Activated CD4-positive, alpha-beta T cell treated with anti-CD3 and anti-CD28 coated beads for 48 hours (primary cell): ENCODE results near the gene OTULINL.
A peak's percentile ranks its signal among the peaks of the same experiment; 100 is the strongest.

Experiments
- DNase-seq: peaks from one replicate; pipeline ENCODE4 v3.0.0-alpha.2; 2020

The OTULINL gene

DNA sequence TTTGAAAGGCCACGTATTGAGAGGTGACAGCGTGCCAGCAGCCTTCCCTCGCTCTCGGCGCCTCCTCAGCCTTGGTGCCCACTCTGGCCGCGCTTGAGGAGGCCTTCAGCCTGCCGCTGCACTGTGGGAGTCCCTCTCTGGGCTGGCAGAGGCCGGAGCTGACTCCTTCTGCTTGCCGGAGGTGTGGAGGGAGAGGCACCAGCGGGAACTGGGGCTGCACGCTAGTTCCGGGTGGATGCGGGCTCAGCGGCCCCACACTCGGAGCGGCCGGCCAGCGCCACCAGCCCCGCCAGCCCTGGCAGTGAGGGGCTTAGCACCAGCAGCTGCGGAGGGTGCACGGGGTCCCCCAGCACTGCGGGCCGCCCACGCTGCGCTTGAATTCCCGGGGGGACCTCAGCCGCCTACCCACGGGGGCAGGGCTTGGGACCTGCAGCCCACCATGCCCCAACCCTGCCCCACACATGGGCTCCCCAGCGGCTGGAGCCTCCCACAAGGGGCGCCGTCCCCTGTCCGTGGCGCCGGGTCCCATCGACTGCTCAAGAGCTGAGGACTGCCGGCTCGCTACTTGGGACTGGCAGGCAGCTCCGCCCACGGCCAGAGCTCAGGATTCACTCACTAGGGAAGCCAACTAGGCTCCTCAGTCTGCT, 4.4 kb upstream of the OTULINL start:
- no peak for DNase-seq

DNA sequence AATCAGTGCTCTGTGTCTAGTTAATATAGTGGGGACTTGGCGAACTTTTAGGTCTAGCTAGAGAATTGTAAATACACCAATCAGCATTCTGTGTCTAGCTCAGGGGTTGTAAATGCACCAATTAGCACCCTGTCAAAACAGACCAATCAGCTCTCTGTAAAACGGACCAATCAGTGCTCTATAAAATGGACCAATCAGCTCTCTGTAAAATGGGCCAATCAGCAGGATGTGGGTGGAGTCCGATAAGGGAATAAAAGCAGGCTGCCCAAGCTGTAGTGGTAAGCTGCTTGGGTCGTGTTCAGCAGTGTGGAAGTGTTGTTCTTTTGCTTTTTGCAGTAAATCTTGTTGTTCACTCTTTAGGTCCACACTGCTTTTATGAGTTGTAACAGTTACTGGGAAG, 3.6 kb upstream of the OTULINL start:
- no peak for DNase-seq

DNA sequence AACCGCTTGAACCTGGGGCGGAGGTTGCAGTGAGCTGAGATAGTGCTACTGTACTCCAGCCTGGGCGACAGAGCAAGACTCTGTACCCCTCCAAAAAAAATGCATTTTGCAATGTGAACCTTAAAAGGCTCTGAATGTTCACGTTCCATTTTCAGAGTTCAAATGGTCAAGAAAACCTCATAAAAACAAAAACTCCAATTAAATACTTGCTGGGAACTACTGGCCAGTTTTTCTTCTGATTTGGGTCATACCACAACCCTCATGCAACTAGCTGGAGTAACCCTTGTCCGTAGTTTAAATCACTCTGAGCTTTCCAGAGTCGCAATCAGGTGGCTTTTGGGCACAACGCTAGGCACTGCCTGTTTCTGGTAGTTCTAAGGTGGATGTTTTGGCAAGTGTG, 2.3 kb upstream of the OTULINL start:
- DNase-seq, result no peak

DNA sequence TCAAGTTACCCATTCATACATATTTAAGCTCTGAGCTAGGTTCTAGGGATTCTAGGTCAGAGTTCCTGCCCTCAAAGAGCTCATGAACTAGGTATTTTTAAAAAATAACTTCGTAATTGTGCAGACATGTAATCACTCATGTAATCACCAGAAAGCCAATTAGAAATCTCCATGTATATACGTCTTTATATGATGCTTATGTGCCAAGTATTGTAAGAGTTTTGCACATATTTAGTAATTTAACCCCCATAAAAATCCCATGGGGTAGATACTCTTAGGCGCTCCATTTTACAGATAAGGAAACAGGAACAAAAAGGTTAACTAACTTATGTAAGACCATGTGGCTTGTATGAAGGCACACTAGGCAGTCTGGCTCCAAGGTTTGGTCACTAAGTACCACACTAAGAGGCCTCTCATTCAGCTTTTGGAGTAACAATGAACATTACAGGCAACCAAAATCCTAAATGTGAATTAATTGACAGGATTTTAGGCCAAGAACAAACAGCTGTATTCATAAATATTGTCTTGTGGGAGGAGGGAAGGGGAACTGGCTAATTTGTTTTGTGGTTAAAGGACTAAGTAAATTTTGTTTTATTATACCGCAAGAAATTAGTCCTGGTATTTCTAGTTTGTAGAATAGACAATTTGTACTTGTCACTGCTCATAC, 1.7 kb upstream of the OTULINL start:
- DNase-seq, result no peak

DNA sequence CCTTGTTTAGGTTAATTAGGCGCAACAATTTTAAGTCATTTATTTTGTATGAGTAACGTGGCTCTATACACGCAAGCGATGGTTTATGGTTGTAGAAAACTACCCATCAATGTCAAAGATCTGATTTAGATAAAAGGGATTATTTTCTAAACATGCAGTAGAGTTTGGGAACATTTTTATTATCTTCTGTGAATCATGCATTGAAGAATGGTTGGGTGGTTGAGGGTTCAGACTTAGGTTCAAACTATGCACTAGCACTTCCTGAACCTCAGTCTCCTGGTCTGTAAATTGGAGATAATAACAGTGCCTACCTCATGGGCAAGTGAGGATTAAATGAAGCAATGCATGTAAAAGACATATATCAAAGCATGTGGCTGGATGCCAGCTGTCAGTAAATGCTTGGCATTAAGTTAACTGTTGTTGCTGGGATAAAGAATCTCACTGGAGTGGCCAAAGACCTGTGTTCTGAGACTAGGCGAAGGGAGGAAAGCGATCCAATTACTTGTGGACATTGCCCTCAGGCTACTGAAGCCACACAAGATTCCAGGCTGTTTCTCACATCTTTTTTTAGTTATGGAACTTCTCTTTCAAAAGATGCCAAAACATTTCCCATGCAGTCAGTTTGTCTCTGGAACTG, 1.1 kb upstream of the OTULINL start:
- no peak for DNase-seq

DNA sequence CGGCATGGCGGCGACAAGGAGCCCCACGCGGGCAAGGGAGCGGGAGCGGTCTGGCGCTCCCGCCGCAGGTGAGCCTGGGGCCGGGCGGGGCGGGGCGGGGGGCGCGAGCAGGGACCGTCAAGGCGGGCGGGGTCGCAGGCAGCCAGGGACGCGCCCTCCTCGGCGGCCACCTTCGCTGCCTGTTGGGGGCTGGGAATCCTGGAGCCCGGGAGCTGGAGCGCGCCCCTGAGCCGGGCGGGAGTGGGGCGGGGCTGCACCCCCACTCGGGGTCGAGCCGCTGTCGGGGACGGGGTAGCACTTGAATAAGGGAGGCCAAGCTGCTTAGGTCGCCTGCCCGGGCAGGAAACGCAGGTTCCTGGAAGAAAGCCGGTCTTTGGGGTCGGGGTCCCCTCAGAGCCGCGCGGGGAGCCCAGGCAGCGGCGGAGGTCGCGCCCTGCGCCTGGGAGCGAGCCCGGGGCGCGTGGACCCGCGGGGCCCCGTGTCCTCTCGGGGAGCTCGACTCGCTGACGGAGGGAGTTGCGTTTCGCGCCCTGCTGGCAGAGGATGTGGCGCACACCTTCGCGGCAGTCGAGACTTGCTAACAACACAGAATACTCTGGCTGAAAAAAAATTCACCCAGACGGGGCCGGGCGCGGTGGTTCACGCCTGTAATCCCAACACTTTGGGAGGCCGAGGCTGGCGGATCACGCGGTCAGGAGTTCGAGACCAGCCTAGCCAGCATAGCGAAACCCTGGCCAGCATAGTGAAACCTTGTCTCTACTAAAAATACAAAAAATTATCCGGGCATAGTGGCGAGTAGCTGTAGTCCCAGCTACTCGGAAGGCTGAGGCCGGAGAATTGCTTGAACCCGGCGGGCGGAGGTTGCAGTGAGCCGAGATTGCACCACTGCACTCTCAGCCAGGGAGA, 552 bp downstream of the OTULINL start:
- DNase-seq, result peak; percentile 88

DNA sequence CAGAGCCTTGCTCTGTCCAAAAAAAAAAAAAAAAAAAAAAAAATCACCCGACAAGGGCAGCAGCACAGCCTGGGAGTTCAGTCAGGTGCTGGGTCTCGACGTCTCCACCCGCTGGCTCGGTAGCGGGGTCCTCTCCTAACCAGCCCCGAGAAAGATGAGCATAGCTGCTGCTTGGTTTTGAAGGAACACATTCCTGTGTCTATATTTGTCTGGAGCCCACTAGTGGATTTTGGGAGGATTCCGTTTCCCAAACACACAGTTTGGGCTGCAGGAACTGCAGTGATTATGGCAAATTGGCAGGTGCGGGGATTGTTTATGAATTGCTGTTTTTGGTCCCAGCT, 1.2 kb downstream of the OTULINL start:
- DNase-seq, result no peak

DNA sequence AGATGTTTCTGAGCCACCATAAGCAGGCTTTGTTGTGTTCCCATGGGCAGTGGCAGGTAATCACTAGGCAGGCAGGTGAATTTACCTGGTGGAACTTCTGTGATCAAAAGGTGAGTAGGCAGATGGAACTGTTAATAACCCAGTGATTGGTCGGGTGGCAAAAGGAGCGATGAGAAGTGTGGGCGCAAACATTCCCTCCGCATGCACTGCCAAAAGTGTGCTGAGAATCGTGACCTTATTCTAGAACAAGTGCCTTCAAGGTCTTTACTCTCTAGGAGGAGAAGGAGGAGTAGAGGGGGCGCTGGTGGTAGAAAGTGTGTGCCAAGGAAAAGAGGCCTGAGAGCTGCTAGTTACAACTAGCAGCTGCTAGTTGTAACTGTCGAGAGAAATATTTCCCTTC, 3.3 kb downstream of the OTULINL start:
- no peak for DNase-seq

DNA sequence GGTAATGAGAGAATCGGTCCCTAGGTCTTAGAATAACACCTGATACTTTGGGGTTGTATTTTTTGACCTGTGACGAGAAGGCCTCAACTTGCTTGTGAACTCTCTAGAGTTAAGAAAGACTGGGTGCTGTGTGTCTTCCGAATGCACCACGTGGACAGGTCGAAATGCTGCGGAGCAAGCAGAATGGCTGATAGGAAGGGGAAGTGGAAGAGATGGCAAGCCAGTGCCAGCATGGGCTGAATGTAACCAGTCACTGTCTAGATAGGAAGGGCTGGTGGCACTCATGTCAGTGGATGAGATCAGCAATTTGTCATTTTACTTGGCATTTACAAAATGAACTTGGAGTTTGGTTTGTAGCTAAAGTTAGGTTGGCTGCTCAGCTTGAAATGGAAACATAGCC, 5.6 kb downstream of the OTULINL start:
- DNase-seq, result no peak

DNA sequence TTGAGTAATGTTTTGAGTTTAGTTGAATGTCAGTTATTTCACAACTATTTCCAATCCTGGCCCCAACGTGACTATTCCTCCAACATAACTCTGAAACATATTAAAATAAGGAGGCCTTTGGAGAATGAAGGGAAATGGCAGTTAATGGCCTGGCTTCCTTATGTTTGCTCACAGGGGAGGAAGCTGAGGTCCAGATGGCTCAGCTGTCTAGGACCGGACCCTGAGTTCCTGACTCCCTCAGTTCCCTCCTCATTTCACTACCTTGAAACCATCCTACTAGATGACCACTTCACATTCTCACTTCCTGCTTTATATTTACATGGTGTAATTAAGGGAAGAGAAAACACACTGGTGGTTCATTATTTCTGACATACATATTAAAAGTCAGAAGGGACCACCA, 6.6 kb downstream of the OTULINL start:
- DNase-seq, result no peak

DNA sequence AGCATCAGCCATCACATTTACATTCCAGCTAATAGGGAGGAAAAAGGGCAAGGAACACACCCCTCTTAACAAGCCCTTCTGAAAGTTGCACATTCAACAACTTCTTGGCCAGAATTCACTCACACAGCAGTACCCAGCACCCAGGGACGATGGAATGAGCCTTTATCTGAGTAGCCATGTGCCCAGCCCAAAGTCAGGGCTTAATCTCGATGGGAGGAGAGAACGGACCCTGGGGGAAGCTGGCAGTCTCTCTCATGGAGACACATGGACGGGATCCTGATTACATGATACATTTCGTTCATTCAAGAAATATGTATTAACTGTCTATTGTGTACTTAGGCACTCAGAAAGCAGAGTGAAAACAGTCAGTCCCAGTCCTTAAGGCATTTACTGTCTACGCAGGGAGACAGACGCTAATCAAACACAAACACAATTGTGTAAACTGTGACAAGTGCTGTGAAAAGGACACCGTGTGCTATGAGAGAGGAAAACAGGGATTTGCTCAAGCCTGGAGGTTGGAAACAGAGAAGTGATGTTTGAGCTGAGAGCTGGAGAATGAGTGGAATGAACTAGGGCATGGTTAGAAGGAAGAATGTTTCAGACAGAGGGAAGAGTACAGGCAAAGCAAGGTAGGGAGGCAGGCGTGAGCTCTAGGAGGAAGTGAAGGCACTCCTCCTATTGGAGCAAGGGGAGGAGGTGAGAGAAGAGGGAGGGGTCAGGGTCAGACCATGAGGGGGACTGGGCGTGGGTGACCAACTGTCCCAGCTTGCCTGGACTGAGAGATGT, 7.4 kb downstream of the OTULINL start:
- DNase-seq, result no peak

DNA sequence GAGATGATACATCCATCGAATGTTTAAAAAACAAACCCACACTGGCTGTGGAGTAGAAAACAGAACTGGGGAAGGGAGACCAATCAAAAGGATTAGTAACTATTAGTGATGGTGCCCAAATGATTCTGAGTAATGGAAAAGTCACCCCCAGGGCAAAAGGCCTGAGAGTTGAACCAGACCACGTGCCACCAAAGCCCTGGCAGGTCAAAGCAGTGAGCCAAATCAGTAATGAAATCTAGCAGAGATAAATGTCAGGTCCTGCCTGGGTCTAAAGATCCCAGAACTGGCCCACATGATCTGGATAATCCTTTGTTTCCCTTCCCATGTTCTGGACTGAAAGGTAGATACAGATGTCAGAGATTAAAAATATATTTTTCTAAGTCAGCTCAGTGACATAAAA, 9.4 kb downstream of the OTULINL start:
- no peak for DNase-seq

DNA sequence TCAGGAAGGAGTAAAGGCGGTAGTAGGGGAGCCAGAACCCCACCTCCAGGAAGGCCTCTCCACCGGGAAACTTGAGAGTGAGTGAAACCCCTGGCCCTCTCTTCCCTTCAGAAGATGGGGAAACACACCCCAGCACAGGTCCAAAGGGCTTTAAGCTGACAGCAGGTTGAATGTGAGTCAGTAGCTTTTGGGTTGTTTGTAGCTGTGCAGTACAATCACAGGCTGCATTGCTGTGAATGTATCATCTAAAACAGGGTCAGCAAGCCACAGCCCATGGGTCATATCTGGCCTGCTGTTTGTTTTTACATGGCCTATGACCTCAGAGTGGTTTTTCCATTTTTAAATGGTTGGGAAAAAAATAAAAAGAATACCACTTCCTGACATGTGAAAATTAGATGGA, 10.0 kb downstream of the OTULINL start:
- no peak for DNase-seq

DNA sequence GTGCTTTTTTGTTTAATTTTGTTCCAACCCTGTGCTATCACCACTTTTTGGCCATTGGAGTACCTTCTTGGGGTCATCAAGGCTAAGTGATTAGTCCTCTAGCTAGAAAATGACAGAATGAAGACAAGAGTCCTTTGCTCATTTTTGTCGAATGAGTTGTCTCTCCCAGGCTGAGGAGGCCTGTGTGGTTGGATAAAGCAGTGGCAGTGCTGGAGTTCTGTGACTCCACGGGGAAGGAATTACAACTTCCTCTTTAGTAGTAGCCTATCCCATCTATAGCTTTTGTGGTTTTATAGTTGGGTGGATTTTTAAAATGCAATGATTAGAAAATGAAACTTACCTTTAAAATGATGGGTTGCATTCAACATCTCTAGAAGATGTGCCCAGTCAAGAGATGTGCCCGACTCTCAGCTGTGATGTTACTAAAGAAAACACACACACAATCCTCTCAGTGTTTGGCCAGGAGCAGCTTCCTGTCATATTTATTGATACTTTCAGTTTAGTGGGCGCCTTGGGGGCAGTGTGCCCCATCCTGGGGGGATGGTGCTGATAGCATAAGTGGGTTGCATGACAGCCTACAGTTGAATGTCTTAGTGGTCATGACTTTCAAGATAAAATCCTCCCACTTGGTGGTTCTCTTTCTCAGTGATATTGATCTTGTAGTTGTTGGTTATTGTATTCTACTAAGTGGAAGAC, 11.9 kb downstream of the OTULINL start:
- peak; percentile 47 for DNase-seq

DNA sequence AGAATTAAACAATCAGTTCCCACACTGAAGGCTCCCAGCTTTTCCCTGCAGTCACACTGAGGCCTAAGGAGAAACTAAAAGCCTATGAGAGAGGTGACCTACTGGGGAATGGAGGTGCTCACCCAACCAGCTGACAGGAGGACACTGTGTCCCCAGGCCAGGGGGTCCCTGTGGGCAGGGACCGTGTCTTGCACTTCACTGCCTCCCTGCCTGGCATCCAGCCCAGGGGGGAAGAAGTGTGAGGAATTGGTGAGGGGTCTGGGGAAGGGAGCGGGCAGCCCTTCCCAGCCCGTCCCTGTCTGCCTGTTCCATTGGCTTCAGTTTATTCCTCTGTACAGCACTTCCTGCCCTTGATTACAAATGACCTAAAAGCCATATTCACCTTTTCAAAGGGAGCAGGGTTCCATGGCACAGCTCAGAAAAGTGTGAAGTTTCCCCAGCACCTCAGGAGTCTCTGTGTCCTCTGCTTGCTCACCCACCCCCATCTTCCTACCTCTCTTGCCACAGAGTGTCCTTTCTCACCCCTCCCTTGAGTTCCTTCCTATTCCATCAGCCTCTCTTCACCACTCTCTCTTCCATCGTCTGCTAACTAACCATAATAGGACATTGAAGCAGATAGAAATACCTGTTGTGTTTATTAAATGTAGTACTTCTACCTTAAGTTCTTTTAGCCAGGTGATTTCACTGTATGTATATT, 12.9 kb downstream of the OTULINL start:
- no peak for DNase-seq

DNA sequence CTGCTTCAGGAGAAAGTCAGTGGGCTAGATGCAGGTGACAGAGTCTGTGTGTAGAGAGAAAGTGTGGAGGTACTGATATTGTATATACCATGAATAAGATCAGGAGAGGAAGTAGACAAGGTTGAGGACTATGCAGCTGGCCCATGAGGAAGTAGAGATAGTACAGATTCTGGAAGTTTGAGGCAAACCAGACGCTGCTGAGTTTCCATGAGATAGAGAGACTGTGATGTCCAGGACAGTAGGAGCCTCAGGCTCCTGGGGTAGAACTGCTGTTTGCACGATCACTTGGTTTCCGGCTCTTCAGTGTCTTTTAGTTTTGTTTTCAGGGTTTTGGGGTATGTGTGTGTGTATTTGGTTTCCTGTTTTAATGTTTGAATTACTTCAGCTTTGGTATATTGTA, 13.6 kb downstream of the OTULINL start:
- peak; percentile 31 for DNase-seq

DNA sequence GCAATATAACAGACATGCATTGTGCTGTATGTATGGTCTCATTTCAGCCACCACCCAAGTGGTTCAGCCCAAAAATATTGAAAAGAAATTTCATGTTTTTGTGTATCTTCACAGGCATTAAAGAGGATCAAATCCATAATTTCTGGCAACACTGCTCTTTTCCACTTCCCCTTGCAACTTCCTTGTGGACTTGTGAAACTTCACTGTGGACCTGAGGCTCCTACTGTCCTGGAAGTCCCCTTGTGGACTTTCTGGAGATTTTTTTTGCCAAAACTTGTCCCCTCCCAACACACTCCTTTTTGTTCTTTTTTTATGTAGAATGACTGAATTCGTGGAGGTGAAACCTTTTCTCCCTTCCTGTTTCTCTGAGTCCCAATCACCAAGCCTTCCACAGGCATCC, 14.3 kb downstream of the OTULINL start:
- DNase-seq, result no peak

DNA sequence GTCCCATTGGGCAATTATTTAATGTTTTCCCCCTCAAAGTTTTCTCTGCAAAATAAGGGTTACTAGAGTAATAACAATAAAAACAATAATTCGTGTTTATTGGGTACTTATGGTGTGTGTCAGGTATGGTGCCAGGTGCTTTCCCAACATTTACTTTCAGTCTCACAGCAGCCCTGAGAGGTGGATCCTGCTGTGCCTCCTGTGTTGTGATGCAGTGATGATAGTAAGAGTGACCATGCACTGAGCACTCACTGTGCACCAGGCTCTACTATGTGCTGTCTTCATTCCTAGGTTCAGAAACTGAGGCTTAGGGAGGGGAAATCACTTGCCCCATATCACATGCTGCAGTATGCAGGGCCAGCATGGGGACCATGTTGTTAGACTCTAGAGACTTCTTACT, 15.5 kb downstream of the OTULINL start:
- no peak for DNase-seq

DNA sequence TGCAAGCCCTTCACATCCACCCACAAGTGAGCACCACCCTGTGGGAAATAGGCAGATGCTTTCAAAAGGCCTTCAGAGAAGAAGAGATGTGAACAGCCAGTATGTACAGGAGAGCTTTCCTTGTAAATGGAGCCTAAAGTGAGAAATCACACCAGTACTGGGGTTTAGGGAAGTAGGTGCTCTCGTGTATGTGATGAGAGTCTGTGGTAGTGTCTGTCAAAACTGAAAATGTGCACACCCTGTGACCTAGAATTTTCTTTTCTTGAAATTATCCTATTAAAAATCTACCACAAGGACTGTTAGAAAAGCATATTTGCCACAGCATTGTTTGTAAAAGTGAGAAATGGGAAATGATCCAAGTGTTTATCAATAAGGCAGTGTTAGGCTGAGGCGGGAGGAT, 16.6 kb downstream of the OTULINL start:
- DNase-seq, result no peak

DNA sequence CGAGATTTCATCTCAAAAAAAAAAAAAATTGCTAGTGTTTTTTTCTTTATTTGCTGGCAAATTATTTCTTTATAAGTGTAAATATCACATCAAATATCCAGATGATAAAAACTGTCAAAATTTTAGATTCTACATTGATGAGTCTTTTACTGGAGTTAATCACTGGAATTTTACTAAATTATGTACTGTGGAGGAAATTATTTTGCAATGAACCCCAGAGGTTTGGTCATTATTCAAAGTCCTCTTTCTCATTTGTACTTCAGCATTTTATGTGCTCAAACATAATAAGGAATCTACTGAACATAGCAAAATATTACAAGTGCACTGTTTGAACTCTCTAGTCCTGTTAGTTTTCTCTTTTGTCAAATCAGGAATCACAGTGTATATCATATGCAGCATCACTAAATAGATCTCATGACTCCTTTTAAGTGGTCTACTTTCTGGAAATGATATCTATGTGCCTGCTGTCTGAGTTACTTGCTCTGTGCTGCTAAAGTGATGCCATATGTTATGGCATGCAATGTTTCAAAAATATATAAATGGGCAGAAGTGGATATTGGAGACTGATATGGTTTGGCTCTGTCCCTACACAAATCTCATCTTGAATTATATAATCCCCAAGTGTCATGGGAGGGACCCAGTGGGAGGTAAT, 18.0 kb downstream of the OTULINL start:
- no peak for DNase-seq

DNA sequence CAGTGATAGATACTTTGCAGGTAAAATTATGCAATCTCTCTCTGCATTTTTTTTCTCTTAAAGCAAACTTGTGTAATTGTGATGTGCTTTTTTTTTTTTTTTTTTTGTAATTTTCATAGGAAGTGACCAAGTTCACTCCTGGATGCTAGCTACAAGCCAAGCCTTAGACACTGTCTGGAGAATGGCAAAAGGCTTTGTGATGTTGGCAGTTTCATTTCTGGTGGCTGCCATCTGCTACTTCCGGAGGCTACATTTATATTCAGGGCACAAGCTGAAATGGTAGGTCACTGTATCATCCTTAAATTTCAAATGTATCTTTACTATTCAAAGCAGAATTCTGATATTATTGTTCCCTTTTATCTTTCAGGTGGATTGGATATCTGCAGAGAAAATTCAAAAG, 19.3 kb downstream of the OTULINL start:
- no peak for DNase-seq
